PFSK-1 (cell line): ENCODE measurements around the gene TAAR2.

Source experiments
- POLR2AphosphoS5 ChIP-seq: IDR thresholded peaks from 2 replicates; pipeline ENCODE4 v1.6.1; 2012; ENCODE audit warnings: low read depth, mild to moderate bottlenecking, control low read depth, low read length, moderate library complexity
- TAF1 ChIP-seq: IDR thresholded peaks from 2 replicates; pipeline ENCODE4 v1.6.1; 2012; ENCODE audit warnings: low read length, control low read depth, borderline replicate concordance; ENCODE audit not compliant: insufficient read depth

DNA sequence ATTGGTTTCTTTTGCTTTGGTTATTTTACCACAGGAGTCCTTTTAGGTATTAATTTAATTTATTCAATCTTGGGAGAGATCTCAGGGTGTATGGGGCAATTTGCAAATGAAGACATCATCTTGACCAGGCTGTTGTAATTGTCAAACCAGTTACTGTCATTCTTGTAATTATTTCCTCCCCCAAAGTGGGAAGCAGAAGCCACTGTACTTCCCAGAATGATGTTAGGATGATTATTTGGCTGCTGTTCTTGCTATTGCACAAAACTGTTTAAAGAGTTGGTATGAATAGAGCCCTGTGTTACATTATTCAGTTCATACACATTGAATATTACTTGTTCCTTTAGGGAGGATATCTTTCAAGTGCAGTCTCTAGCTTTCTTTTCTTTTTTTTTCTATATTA, 52.3 kb downstream of the TAAR2 start:
- no peak for TF ChIP-seq TAF1
- no peak for TF ChIP-seq POLR2AphosphoS5
